GM23338 (cell line): ENCODE results near the gene NELFE. TPM values are rescaled to one million over a fixed set of nuclear protein-coding genes. Genes with fewer than 3 reads are reported as not detected.

Experiments
- ATAC-seq: fragments of 200-7000 bp; cut with Tn5 transposase; 3 replicates; pipeline ENCODE4 v1.9.1; 2020
- DNase-seq: peaks from one replicate; pipeline ENCODE4 v3.0.0-alpha.2; 2015; ENCODE audit warnings: low spot score
- H2AFZ ChIP-seq: fragments of 200-600 bp; sonication (generic); 2 replicates; pipeline ENCODE4 v1.8.0; 2016; ENCODE audit warnings: antibody characterized with exemption, mild to moderate bottlenecking, moderate library complexity
- H3F3A ChIP-seq: fragments of 200-600 bp; sonication (generic); replicated peaks from 2 replicates; pipeline ENCODE4 v1.8.0; 2017; ENCODE audit warnings: antibody characterized with exemption, mixed run types, low read depth
- H3K27ac ChIP-seq: fragments of 200-600 bp; sonication (generic); 2 replicates; pipeline ENCODE4 v1.6.1; 2016; ENCODE audit warnings: low read depth
- H3K27me3 ChIP-seq: fragments of 200-600 bp; sonication (generic); 2 replicates; pipeline ENCODE4 v1.8.0; 2016; ENCODE audit warnings: mild to moderate bottlenecking, mixed run types, moderate library complexity; ENCODE audit not compliant: insufficient read depth
- H3K36me3 ChIP-seq: fragments of 200-600 bp; sonication (generic); 2 replicates; pipeline ENCODE4 v1.8.0; 2016; ENCODE audit warnings: mild to moderate bottlenecking; ENCODE audit not compliant: insufficient read depth
- H3K4me1 ChIP-seq: fragments of 200-600 bp; sonication (generic); 2 replicates; pipeline ENCODE4 v1.8.0; 2016; ENCODE audit warnings: mild to moderate bottlenecking, moderate library complexity; ENCODE audit not compliant: insufficient read depth
- H3K4me2 ChIP-seq: fragments of 200-600 bp; sonication (generic); 2 replicates; pipeline ENCODE4 v1.7.1; 2017; ENCODE audit warnings: mixed run types
- H3K4me3 ChIP-seq: fragments of 200-600 bp; sonication (generic); 2 replicates; pipeline ENCODE4 v1.6.1; 2016; ENCODE audit warnings: mixed run types
- H3K79me2 ChIP-seq: fragments of 200-600 bp; sonication (generic); replicated peaks from 2 replicates; pipeline ENCODE4 v1.8.0; 2017; ENCODE audit warnings: mild to moderate bottlenecking; ENCODE audit not compliant: insufficient read depth
- H3K9me2 ChIP-seq: fragments of 200-600 bp; sonication (generic); 2 replicates; pipeline ENCODE4 v1.8.0; 2017; ENCODE audit not compliant: insufficient read depth
- H4K20me1 ChIP-seq: fragments of 200-600 bp; sonication (generic); replicated peaks from 2 replicates; pipeline ENCODE4 v1.8.0; 2017; ENCODE audit warnings: mild to moderate bottlenecking; ENCODE audit not compliant: insufficient read depth
- H3K27ac Mint-ChIP-seq: 2 replicates; pipeline ENCODE4 v1.8.0; 2020; ENCODE audit warnings: inconsistent platforms, mild to moderate bottlenecking, moderate library complexity, mixed read lengths
- H3K27me3 Mint-ChIP-seq: 3 replicates; pipeline ENCODE4 v1.8.0; 2022; ENCODE audit warnings: low read depth, mild to moderate bottlenecking, moderate library complexity, mixed read lengths, inconsistent platforms; ENCODE audit not compliant: insufficient read depth, poor library complexity
- H3K36me3 Mint-ChIP-seq: 3 replicates; pipeline ENCODE4 v1.8.0; 2021; ENCODE audit warnings: low read depth, mild to moderate bottlenecking, inconsistent platforms, moderate library complexity, mixed read lengths
- H3K4me1 Mint-ChIP-seq: 3 replicates; pipeline ENCODE4 v1.8.0; 2020; ENCODE audit warnings: mild to moderate bottlenecking, inconsistent platforms, mixed read lengths
- H3K4me3 Mint-ChIP-seq: 3 replicates; pipeline ENCODE4 v1.8.0; 2021; ENCODE audit warnings: moderate library complexity, mild to moderate bottlenecking, inconsistent platforms, mixed read lengths
- H3K9me3 Mint-ChIP-seq: 3 replicates; pipeline ENCODE4 v1.8.0; 2020; ENCODE audit warnings: moderate library complexity, mild to moderate bottlenecking, inconsistent platforms, mixed read lengths
- CREB1 ChIP-seq: fragments of 250-450 bp; sonication (Bioruptor Pico); IDR thresholded peaks from 2 replicates; pipeline ENCODE4 v1.5.0; 2020; ENCODE audit warnings: low read depth, mild to moderate bottlenecking, moderate library complexity
- CTCF ChIP-seq, 2 experiments: fragments of 200-600 bp in 1 of 2; sonication (generic) in 1 of 2; conservative IDR thresholded peaks; 2 replicates each; pipeline versions ENCODE4 v1.5.1 to v1.6.1; 2016 to 2017; ENCODE audit warnings: antibody characterized with exemption in 2 of 2, low read depth in 2 of 2, mild to moderate bottlenecking in 2 of 2, moderate library complexity in 1 of 2
- ETS1 ChIP-seq: IDR thresholded peaks from 2 replicates; pipeline ENCODE4 v1.6.1; 2016; ENCODE audit warnings: antibody characterized with exemption
- EZH2 ChIP-seq: fragments of 200-600 bp; sonication (generic); IDR thresholded peaks from one replicate; pipeline ENCODE4 v1.8.0; 2017; ENCODE audit warnings: antibody characterized with exemption, mild to moderate bottlenecking, low read depth; ENCODE audit not compliant: unreplicated experiment
- EZH2phosphoT487 ChIP-seq: fragments of 200-600 bp; sonication (generic); IDR thresholded peaks from one replicate; pipeline ENCODE4 v1.8.1; 2018; ENCODE audit warnings: antibody characterized with exemption; ENCODE audit not compliant: unreplicated experiment
- JUNB ChIP-seq: IDR thresholded peaks from one replicate; pipeline ENCODE4 v1.6.1; 2016; ENCODE audit warnings: antibody characterized with exemption; ENCODE audit not compliant: unreplicated experiment
- NANOG ChIP-seq: IDR thresholded peaks from 2 replicates; pipeline ENCODE4 v1.6.1; 2016; ENCODE audit warnings: antibody characterized with exemption, borderline replicate concordance
- POLR2AphosphoS5 ChIP-seq: IDR thresholded peaks from 2 replicates; pipeline ENCODE4 v1.6.1; 2016; ENCODE audit warnings: antibody characterized with exemption, low read depth
- REST ChIP-seq: IDR thresholded peaks from one replicate; pipeline ENCODE4 v1.6.1; 2018; ENCODE audit warnings: antibody characterized with exemption; ENCODE audit not compliant: unreplicated experiment
- STAT1 ChIP-seq: IDR thresholded peaks from one replicate; pipeline ENCODE4 v1.6.1; 2016; ENCODE audit warnings: antibody characterized with exemption; ENCODE audit not compliant: unreplicated experiment
- ZNF114 ChIP-seq: fragments of 250-450 bp; sonication (Bioruptor Pico); IDR thresholded peaks from 2 replicates; pipeline ENCODE4 v1.5.0; 2020; ENCODE audit warnings: mild to moderate bottlenecking, moderate library complexity
- ZNF331 ChIP-seq: fragments of 250-450 bp; sonication (Bioruptor Pico); IDR thresholded peaks from 2 replicates; pipeline ENCODE4 v1.5.0; 2020; ENCODE audit warnings: low read depth, mild to moderate bottlenecking, moderate library complexity
- polyA plus RNA-seq: library from polyadenylated mRNA; unstranded; fragments of >200 nt; fragmentation: Nextera tagmentation; extraction: Ambion mirVana; gene quantifications from 2 replicates; pipeline ENCODE4 v1.2.1, GENCODE V29; 2016
- total RNA-seq: library from RNA; depleted of rRNA; stranded (reverse); fragments of >200 nt; shearing (Covaris generic); gene quantifications from 2 replicates; pipeline ENCODE4 v1.2.3, GENCODE V29; 2014

Gene NELFE
- total and polyA plus RNA-seq, 2 experiments from 2014 or later: 64.0 to 93.4 TPM

GRCh38 chr6:31947864-31948263 is 10.9 kb downstream of the NELFE start:
- H3K4me1 Mint-ChIP-seq: no peaks in the 10 kb centered on the region; the same call in 1 of the 3 replicates

GRCh38 chr6:31947070-31947675 is 11.6 kb downstream of the NELFE start:
- Histone ChIP-seq H3K36me3 (peaks cover 6% of the 10 kb centered on the region; the same call in 1 of the 2 replicates), H3K79me2 (no peaks in the 10 kb centered on the region), H3K4me1 (no peaks in the 10 kb centered on the region), H4K20me1 (no peaks in the 10 kb centered on the region), H3K4me3 (no peak overlapping the region), H3K4me2 (no peak overlapping the region), H2AFZ (no peak overlapping the region), H3K27me3 (no peaks in the 10 kb centered on the region), H3F3A (no peaks in the 10 kb centered on the region), H3K9me2 (no peaks in the 10 kb centered on the region), H3K27ac (no peak overlapping the region)
- peaks cover 3% of the 10 kb centered on the region for H3K36me3 Mint-ChIP-seq
- DNase-seq (no peak), ATAC-seq (no peak)
- H3K9me3 Mint-ChIP-seq: peaks cover 3% of the 10 kb centered on the region; the same call in 1 of the 3 replicates
- H3K4me1 Mint-ChIP-seq: no peaks in the 10 kb centered on the region; the same call in 1 of the 3 replicates
- peaks cover 26% of the 10 kb centered on the region for H3K27me3 Mint-ChIP-seq
- no peak overlapping the region for H3K4me3 Mint-ChIP-seq
- H3K27ac Mint-ChIP-seq: no peak overlapping the region
- TF ChIP-seq EZH2phosphoT487 (no peak), EZH2 (no peak), ZNF331 (CRISPR knock-in tag) (no peak), CTCF (conservative IDR thresholded peaks at IDR 0.05; ENCODE audit: low read depth in 2 of 2) (no peak), ETS1 (no peak), ZNF114 (CRISPR knock-in tag) (no peak), POLR2AphosphoS5 (no peak), CREB1 (no peak), REST (no peak), STAT1 (no peak), NANOG (no peak)

More at GRCh38 chr6:31947864-31948263, 10.9 kb downstream of the NELFE start:
- ATAC-seq (no peak), DNase-seq (no peak)
- no peaks in the 10 kb centered on the region for H3K4me1 ChIP-seq
- H3K9me2 ChIP-seq: no peaks in the 10 kb centered on the region
- H3K27me3 Mint-ChIP-seq: peaks cover 19% of the 10 kb centered on the region
- H3K36me3 ChIP-seq: peaks cover 6% of the 10 kb centered on the region; the same call in 1 of the 2 replicates
- no peaks in the 10 kb centered on the region for H3K27me3 ChIP-seq
- H3K9me3 Mint-ChIP-seq: peaks cover 3% of the 10 kb centered on the region; the same call in 1 of the 3 replicates
- no peak overlapping the region for H2AFZ ChIP-seq
- peaks cover 6% of the 10 kb centered on the region for H3K36me3 Mint-ChIP-seq
- no peak overlapping the region for H3K27ac ChIP-seq
- H3K79me2 ChIP-seq: no peaks in the 10 kb centered on the region
- H3K4me3 Mint-ChIP-seq: no peak overlapping the region
- H4K20me1 ChIP-seq: no peaks in the 10 kb centered on the region; the same call in 1 of the 2 replicates
- no peak overlapping the region for H3K4me3 ChIP-seq
- 0 out of 2 replicates have a peak, but pooled peaks cover 5% of the 10 kb centered on the region for H3F3A ChIP-seq
- no peak for TF ChIP-seq ZNF114 (CRISPR knock-in tag)
- no peak for TF ChIP-seq ZNF331 (CRISPR knock-in tag)
- TF ChIP-seq POLR2AphosphoS5: no peak
- TF ChIP-seq STAT1: no peak
- TF ChIP-seq JUNB: no peak
- no peak for TF ChIP-seq CTCF (conservative IDR thresholded peaks at IDR 0.05; ENCODE audit: low read depth in 2 of 2)
- no peak for TF ChIP-seq EZH2phosphoT487
- H3K27ac Mint-ChIP-seq: no peak overlapping the region
- H3K4me2 ChIP-seq: no peak overlapping the region
